ENCODE measurements around the gene PMM1. TPM values are rescaled to one million over a fixed set of nuclear protein-coding genes. Genes with fewer than 3 reads are reported as not detected.

The PMM1 gene
- total and polyA plus RNA-seq, 2 of the 13 experiments (the other 11 are each of a cell fraction or from before 2014, with no cell fraction given) = 17.8 to 95.6 TPM

- CTCF ChIA-PET (ENCODE audit: low intra/inter-chr PET ratio, low total read pairs) = interaction anchor here (1.5 kb wide), 1 partner anchor 26 kb away, joined by 3 read pairs; no protein-coding TSS in a partner anchor
- H3K36me3 ChIP-seq (replicated peaks in 1 of 2; ENCODE audit: control insufficient read depth in 1 of 2, insufficient read depth in 2 of 2, low read length in 2 of 2) = peaks cover 28 to 60% of the 10 kb centered on the region in 2 experiments
Observed at GRCh38 chr22:41531715-41532477, 57.7 kb downstream of the PMM1 start.

GRCh38 chr22:41530890-41531714, 58.5 kb downstream of the PMM1 start:
- intact Hi-C loops (cut with micrococcal nuclease; ENCODE audit: unreplicated experiment) (no loop called here), in situ Hi-C loops (cut with HindIII; ENCODE audit: extremely low pct_ligation_motif_present, low pct_unique_long_range_greater_than_20kb) (no loop called here)
- 97% methylated on average over 9 of the region's 18 CpGs for WGBS (ENCODE audit: low lambda C conversion rate)
- Histone ChIP-seq H4K20me1 (ENCODE audit: insufficient read depth, low read length) (0 out of 2 replicates have a peak, but pooled peaks cover 4% of the 10 kb centered on the region), H3K4me2 (ENCODE audit: low read depth, low read length) (no peak overlapping the region), H3K36me3 (replicated peaks in 1 of 2; ENCODE audit: control insufficient read depth in 1 of 2, insufficient read depth in 2 of 2, low read length in 2 of 2) (peaks cover 31 to 68% of the 10 kb centered on the region in 2 experiments), H2AFZ (ENCODE audit: low read length) (no peak overlapping the region), H3K27ac (ENCODE audit: extremely low read length, insufficient read depth, low read length) (no peak overlapping the region), H3K9me3 (ENCODE audit: low read length) (no peaks in the 10 kb centered on the region), H3K27me3 (ENCODE audit: control insufficient read depth in 1 of 2, insufficient read depth in 2 of 2, low read length in 2 of 2) (no peaks in the 10 kb centered on the region), H3K4me3 (replicated peaks in 1 of 3; ENCODE audit: insufficient read depth in 1 of 3, low read depth in 2 of 3, low read length in 3 of 3) (no peak overlapping the region), H3K4me1 (ENCODE audit: insufficient read depth, low read length) (peaks cover 52% of the 10 kb centered on the region), H3K9ac (ENCODE audit: insufficient read depth, low read depth, low read length) (no peak overlapping the region), H3K79me2 (ENCODE audit: insufficient read depth, low read length) (no peaks in the 10 kb centered on the region)
- ChIA-PET POLR2A (no interaction called here), CTCF (ENCODE audit: low intra/inter-chr PET ratio, low total read pairs) (no interaction called here)
- FAIRE-seq (no peak), ATAC-seq (no peak), DNase-seq (ENCODE audit: low spot score) (no peak)
- 0 out of 2 replicates have a peak, but pooled peaks have one; percentile 32 for TF ChIP-seq ZNF598 (CRISPR knock-in tag; IDR thresholded peaks at IDR 0.05; ENCODE audit: borderline replicate concordance)
- no peak for TF ChIP-seq MED1 (CRISPR knock-in tag; IDR thresholded peaks at IDR 0.05)
- TF ChIP-seq POLR2G (IDR thresholded peaks at IDR 0.05; ENCODE audit: low read depth, low read length) = peak; percentile 42; the same call in 1 of the 2 replicates
- no peak for TF ChIP-seq PTBP1 (IDR thresholded peaks at IDR 0.05; ENCODE audit: low read depth, low read length, poor library complexity, severe bottlenecking)
- TF ChIP-seq U2AF2 (IDR thresholded peaks at IDR 0.05; ENCODE audit: low read depth, low read length) = no peak
- TF ChIP-seq, protein P1, sequence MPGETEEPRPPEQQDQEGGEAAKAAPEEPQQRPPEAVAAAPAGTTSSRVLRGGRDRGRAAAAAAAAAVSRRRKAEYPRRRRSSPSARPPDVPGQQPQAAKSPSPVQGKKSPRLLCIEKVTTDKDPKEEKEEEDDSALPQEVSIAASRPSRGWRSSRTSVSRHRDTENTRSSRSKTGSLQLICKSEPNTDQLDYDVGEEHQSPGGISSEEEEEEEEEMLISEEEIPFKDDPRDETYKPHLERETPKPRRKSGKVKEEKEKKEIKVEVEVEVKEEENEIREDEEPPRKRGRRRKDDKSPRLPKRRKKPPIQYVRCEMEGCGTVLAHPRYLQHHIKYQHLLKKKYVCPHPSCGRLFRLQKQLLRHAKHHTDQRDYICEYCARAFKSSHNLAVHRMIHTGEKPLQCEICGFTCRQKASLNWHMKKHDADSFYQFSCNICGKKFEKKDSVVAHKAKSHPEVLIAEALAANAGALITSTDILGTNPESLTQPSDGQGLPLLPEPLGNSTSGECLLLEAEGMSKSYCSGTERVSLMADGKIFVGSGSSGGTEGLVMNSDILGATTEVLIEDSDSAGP (CRISPR knock-in tag; IDR thresholded peaks at IDR 0.05; ENCODE audit: borderline replicate concordance) = 0 out of 2 replicates have a peak, but pooled peaks have one; percentile 15
- TF ChIP-seq ZNF138 (CRISPR knock-in tag; IDR thresholded peaks at IDR 0.05; ENCODE audit: low read depth) = no peak
- peak; percentile 69; the same call in 1 of the 2 replicates for TF ChIP-seq ZC3H13 (CRISPR knock-in tag; IDR thresholded peaks at IDR 0.05)
- TF ChIP-seq ZNF547 (CRISPR knock-in tag; IDR thresholded peaks at IDR 0.05) = no peak
- TF ChIP-seq AGO2 (optimal IDR thresholded peaks at IDR 0.05; ENCODE audit: low read depth, low read length) = peak; percentile 85
- no peak for TF ChIP-seq ZNF253 (CRISPR knock-in tag; IDR thresholded peaks at IDR 0.05; ENCODE audit: borderline replicate concordance)
- no TSS peak for BruUV-seq (replicated peaks)

More at GRCh38 chr22:41531715-41532477, 57.7 kb downstream of the PMM1 start:
- no TSS peak for BruUV-seq (replicated peaks)
- POLR2A ChIA-PET = no interaction called here
- intact Hi-C loops (cut with micrococcal nuclease; ENCODE audit: unreplicated experiment) (no loop called here), in situ Hi-C loops (cut with HindIII; ENCODE audit: extremely low pct_ligation_motif_present, low pct_unique_long_range_greater_than_20kb) (no loop called here)
- no peak overlapping the region for H3K4me3 ChIP-seq (replicated peaks in 1 of 3; ENCODE audit: insufficient read depth in 1 of 3, low read depth in 2 of 3, low read length in 3 of 3)
- no peak for DNase-seq (ENCODE audit: low spot score)
- 95% methylated on average over 8 of the region's 17 CpGs for WGBS (ENCODE audit: low lambda C conversion rate)
- 0 out of 2 replicates have a peak, but pooled peaks cover 4% of the 10 kb centered on the region for H4K20me1 ChIP-seq (ENCODE audit: insufficient read depth, low read length)
- no peak for FAIRE-seq
- H3K4me1 ChIP-seq (ENCODE audit: insufficient read depth, low read length) = peaks cover 45% of the 10 kb centered on the region
- TF ChIP-seq ZC3H13 (CRISPR knock-in tag; IDR thresholded peaks at IDR 0.05) = 0 out of 2 replicates have a peak, but pooled peaks have one; percentile 7
- TF ChIP-seq DPF2 (CRISPR knock-in tag; IDR thresholded peaks at IDR 0.05; ENCODE audit: borderline replicate concordance, low read depth) = no peak
- no peak for ATAC-seq
- no peak overlapping the region for H3K9ac ChIP-seq (ENCODE audit: insufficient read depth, low read depth, low read length)
- no peaks in the 10 kb centered on the region for H3K79me2 ChIP-seq (ENCODE audit: insufficient read depth, low read length)
- no peak overlapping the region for H2AFZ ChIP-seq (ENCODE audit: low read length)
- no peak overlapping the region for H3K27ac ChIP-seq (ENCODE audit: extremely low read length, insufficient read depth, low read length)
- H3K27me3 ChIP-seq (ENCODE audit: control insufficient read depth in 1 of 2, insufficient read depth in 2 of 2, low read length in 2 of 2) = no peaks in the 10 kb centered on the region
- H3K4me2 ChIP-seq (ENCODE audit: low read depth, low read length) = no peak overlapping the region
- H3K9me3 ChIP-seq (ENCODE audit: low read length) = no peaks in the 10 kb centered on the region

Measured in HepG2 (cell line).